HG03159 (cell line): Measurements from ENCODE around the gene POLA2.
"Not testable (repeated sequence)": the region's sequence is repeated elsewhere in the genome, so short reads cannot be mapped to it uniquely, and the experiment has no call there.

Experiments used
- ATAC-seq: cut with Tn5 transposase; IDR thresholded peaks from one replicate; pipeline ENCODE4 v1.9.1; 2021; ENCODE audit warnings: mild to moderate bottlenecking, moderate library complexity; ENCODE audit not compliant: unreplicated experiment

POLA2 gene

DNA sequence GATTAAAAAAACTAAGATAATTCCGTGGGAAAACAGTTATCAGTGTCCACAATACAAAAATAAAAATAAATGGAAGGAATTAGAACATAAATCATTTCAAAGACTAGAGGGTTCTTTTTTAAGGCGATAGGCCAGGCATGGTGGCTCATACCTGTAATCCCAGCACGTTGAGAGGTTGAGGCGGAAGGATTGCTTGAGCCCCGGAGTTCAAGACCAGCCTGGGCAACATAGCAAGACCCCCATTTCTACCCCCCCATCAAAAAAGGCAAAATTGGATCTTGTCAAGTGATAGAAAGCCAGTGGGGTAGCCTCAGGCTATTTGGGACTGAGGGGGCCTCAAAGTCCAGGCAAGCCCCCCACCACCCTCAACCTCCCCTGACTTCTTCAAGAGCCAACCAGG, 20.6 kb upstream of the POLA2 start:
- no peak for ATAC-seq

DNA sequence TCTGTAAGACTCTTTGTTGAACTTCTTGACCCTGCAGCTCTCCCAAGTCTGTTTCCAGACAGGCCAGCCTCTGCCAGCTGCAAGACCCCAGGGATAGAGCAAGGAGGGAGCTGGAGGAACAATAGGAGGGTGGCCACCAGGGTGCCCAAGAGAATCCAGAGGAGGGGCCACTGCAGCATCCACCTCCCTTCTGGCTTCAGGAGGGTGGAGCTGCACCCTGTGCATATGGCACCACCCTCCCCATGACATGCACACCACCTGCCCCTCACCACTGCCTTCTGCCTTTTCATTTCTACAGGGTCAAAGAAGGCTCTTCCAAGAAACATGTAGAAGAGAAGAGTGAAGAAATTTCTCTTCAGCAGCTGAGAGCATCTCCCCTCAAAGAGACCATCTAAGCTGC, 20.1 kb upstream of the POLA2 start:
- ATAC-seq = no peak

DNA sequence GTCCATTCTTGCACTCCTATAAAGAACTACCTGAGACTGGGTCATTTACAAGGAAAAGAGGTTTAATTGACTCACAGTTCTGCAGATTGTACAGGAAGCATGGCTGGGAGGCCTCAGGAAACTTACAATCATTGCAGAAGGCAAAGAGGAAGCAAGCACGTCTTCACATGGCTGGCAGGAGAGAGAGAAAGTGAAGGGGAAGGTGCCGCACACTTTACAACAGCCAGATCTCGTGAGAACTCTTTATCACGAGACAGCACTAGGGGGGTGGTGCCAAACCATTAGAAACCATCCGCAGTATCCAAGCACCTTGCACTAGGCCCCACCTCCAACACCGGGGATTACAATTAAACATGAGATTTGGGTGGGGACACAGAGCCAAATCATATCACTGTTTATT, 19.4 kb upstream of the POLA2 start:
- no peak for ATAC-seq

GRCh38 chr11:65243797-65244196, 18.0 kb upstream of the POLA2 start:
- no peak for ATAC-seq

DNA sequence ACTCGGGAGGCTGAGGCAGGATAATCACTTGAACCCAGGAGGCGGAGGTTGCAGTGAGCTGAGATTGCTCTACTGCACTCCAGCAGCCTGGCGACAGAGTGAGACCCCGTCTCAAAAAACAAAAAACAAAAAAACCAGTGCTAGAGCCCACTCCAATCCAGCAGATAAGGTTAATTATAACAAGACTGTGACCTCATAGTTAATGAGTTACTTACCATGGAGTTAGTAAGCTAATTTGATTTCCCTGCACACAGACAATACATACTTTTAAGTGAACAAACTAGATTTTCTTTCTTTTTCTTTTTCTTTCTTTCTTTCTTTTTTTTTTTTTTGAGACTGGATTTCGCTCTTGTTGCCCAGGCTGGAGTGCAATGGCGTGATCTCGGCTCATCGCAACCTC, 16.7 kb upstream of the POLA2 start:
- ATAC-seq = not testable (repeated sequence)

DNA sequence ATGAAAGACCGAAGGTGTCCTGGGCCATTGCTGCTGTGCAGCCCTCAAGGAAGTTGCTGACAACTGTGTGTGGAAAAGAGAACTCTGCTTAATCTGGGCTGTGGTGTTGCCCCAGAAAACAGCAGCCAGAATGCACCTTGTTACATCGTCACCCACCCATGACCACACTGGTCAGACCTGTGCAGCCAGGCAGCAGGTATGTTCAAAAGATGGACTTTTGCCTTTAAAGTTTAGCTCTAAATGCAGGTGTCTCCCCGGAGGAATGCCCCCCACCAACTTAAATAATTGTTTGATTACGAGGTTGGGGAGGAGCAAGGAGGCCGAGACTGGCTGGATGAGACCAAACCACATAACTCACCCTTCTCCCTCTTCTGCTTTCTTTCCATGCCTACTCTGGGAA, 15.3 kb upstream of the POLA2 start:
- ATAC-seq = no peak

DNA sequence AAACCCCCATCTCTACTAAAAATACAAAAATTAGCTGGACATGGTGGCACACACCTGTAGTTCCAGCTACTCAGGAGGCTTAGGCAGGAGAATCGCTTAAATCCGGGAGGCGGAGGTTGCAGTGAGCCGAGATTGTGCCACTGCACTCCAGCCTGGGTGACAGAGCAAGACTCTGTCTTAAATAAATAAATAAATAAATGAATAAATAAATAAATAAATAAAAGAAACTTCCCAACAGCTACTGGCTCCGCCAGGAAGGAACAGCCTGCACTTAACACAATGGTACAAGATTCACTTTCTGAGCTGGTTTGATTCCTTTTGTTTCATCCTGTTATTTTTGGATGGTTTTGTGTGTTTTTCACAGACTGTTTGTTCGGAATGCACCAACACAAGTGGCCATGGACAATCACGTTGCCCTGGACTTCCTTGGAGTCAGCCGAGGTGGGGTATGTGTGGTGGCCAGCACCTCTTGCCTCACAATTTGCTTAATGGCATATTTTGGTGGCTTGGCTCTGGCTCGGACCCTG, 13.5 kb upstream of the POLA2 start:
- ATAC-seq = not testable (repeated sequence)

- ATAC-seq = no peak
Measured at GRCh38 chr11:65251476-65251875, 10.3 kb upstream of the POLA2 start.

DNA sequence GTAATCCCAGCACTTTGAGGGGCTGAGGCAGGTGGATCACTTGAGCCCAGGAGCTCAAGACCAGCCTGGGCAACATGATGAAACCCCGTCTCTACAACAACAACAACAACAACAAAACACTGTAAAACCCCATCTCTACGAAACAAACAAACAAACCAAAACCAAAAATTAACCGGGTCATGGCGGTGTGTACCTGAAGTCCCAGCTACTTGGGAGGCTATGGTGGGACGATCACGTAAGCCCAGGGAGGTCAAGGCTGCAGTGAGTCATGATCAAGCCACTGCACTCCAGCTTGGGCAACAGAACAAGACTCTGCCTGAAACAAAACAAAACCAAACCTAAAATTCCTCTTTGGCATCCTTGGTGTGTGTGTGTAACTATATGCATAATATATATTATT, 7.0 kb upstream of the POLA2 start:
- ATAC-seq = no peak

- ATAC-seq = no peak
Measured at GRCh38 chr11:65258988-65259387, 2.8 kb upstream of the POLA2 start.

GRCh38 chr11:65260302-65260701, 1.5 kb upstream of the POLA2 start:
- ATAC-seq = no peak

DNA sequence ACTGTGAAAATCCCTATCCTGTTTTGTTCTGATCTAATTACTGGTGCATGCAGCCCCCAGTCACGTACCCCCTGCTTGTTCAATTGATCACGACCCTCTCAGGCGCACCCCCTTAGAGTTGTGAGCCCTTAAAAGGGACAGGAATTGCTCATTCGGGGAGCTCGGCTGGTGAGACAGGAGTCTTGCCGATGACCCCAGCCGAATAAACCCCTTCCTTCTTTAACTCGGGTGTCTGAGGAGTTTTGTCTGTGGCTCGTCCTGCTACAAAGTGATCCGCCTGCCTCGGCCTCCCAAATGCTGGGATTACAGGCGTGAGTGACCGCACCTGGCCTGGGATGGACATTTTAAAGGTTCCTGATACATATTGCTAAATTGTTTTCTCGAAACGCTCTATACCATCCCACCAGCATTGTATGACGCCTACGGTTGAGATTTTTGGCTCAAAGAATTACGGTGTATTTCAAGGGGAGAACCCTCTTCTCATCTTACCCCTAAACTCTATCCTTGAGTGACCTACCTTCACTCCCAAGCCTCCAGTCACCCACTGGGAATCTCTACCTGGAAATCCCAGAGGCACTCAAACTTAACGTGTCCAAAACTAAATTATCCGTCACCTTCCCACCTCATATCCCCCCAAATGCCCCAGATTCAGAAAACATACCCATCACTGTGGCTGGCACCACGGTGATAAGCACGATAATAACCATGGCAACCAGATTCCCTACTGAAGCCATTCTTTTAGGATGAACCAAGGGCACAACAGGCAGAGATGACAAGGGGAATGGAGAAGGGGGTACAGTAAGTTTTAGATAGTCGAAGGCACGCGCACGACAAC, 789 bp upstream of the POLA2 start:
- no peak for ATAC-seq

- ATAC-seq = no peak
Measured at GRCh38 chr11:65262381-65262680, 569 bp downstream of the POLA2 start.

DNA sequence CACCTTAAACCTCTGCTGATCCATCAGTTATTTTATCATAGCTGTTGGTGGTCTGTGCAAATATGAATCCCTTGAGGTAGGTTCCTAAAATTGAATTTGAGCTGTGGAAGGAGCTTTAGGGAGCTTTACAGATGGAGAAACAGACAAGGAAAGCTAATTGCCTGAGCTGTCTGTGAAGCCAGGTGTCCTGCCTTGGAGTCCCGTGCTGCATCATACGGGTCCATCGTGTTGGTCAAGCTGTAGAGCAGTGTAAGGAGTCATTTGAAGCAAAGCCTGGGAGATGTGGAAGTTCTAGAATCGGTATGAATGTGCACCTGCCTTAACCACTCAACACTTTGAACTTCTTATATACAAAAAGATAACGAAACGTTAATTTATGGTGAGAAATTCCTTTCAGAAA, 1.0 kb downstream of the POLA2 start:
- no peak for ATAC-seq

GRCh38 chr11:65264747-65265146, 3.0 kb downstream of the POLA2 start:
- ATAC-seq = not testable (repeated sequence)

- ATAC-seq = no peak
Measured at GRCh38 chr11:65266210-65266609, 4.4 kb downstream of the POLA2 start.

- ATAC-seq = no peak
Measured at GRCh38 chr11:65274735-65275682, 13.2 kb downstream of the POLA2 start.

DNA sequence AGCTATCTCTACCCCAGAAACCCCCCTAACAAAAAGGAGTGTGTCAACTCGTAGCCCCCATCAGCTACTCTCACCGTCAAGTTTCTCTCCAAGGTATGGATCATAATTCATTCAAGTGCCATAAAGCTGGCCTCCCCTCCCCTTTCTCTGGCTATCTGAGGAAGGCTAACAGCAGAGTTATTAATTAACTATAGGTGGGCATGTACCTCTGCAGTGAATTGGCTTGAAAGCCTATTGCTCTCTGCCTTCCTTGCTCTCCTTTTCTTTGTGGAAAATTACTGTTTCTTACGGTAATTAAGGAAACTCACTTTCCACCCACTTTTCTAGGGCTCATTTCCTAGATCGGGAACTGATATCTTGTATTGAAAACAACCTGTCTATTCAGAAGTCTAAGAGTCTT, 14.1 kb downstream of the POLA2 start:
- no peak for ATAC-seq

GRCh38 chr11:65277631-65278277, 16.0 kb downstream of the POLA2 start:
- no peak for ATAC-seq

DNA sequence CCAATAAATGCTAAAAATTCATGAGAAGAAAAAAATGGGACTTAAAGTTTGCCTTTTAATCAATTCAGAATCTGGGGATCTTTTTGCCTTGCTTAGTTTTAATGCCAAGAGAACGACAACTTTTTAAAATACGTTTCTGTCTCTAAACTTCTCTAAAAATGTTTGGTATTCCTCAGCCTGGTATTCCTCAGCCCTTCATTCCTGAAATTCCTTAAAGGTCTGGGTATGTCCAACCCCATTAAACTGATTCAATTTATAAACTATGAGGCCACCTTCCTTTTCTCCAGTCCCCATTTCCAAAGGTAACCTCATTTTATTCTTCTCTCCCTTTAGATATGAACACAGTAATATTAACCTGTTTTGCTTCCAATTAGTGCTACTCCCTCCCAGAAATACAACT, 16.6 kb downstream of the POLA2 start:
- no peak for ATAC-seq

DNA sequence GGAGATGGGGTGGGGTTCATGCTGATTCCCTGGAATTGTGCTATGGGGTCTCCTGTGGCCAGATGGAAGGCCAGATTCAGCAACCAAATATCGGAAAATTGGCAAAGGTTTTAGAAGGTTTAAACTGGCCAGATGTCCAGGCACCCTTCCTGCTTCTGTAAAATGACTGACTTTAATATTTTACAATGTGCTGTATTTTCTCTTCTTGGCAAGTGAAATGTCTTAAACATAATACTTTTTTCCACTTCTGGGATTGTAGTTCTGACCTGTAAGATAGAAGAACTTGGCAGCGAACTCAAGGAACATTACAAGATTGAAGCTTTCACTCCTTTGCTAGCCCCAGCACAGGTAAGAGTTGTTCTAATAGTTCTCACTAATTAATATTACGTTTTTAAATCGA, 17.5 kb downstream of the POLA2 start:
- ATAC-seq = no peak
